Measurements from ENCODE around the gene XIRP2.

- TF ChIP-seq RAD21 (IDR thresholded peaks at IDR 0.05; ENCODE audit: low read length), result no peak
- no peak for TF ChIP-seq CTCF (conservative IDR thresholded peaks at IDR 0.05; ENCODE audit: low read depth, low read length)
- TF ChIP-seq POLR2A (IDR thresholded peaks at IDR 0.05; ENCODE audit: low read depth, low read length), result no peak
- no peak for TF ChIP-seq RCOR1 (IDR thresholded peaks at IDR 0.05; ENCODE audit: insufficient replicate concordance, low read length)
- no peak for TF ChIP-seq SMC3 (IDR thresholded peaks at IDR 0.05; ENCODE audit: low read depth, low read length)
- no peak for TF ChIP-seq NFE2L2 (IDR thresholded peaks at IDR 0.05; ENCODE audit: low read depth, low read length)
- TF ChIP-seq MXI1 (IDR thresholded peaks at IDR 0.05; ENCODE audit: borderline replicate concordance, low read depth, low read length), result no peak
- TF ChIP-seq USF2 (IDR thresholded peaks at IDR 0.05; ENCODE audit: low read depth, low read length), result no peak
- TF ChIP-seq RFX5 (IDR thresholded peaks at IDR 0.05; ENCODE audit: low read depth, low read length), result no peak
- no peak for TF ChIP-seq MAZ (IDR thresholded peaks at IDR 0.05; ENCODE audit: borderline replicate concordance, low read depth, low read length)
- TF ChIP-seq MAFK (IDR thresholded peaks at IDR 0.05; ENCODE audit: low read depth, low read length), result no peak
- no peak for TF ChIP-seq ELK1 (IDR thresholded peaks at IDR 0.05; ENCODE audit: borderline replicate concordance, low read depth, low read length)
These were observed 398.9 kb downstream of the XIRP2 start for GRCh38 chr2:167287212-167287611.
